Stimulated activated naive B cell treated with anti-CD40 and anti-IgM and Interleukin-4, amounts not matched to agents 10 μg/mL and 1 μg/mL and 100 μg/mL, for 72 hours (primary cell): ENCODE data around the gene TAF1C.

Source experiments
- ATAC-seq, 2 donors: fragments of 150-1000 bp; cut with Tn5 transposase; replicated peaks; 2 replicates each; pipeline ENCODE4 v1.10.0; 2021; ENCODE audit warnings: moderate library complexity in 1 of 2
- DNase-seq: peaks from one replicate; pipeline ENCODE4 v3.0.0; 2021
- H3K27ac Mint-ChIP-seq: one replicate; pipeline ENCODE4 v1.8.0; 2022; ENCODE audit warnings: mild to moderate bottlenecking, mixed read lengths
- H3K27me3 Mint-ChIP-seq, 2 donors: one replicate each; pipeline ENCODE4 v1.8.0; 2022; ENCODE audit warnings: mixed read lengths in 2 of 2
- H3K36me3 Mint-ChIP-seq, 2 donors: one replicate each; pipeline ENCODE4 v1.8.0; 2022; ENCODE audit warnings: mixed read lengths in 2 of 2, mild to moderate bottlenecking in 1 of 2
- H3K4me1 Mint-ChIP-seq, 2 donors: one replicate each; pipeline ENCODE4 v1.8.0; 2022; ENCODE audit warnings: mixed read lengths in 2 of 2, mild to moderate bottlenecking in 1 of 2
- H3K4me3 Mint-ChIP-seq, 2 donors: one replicate each; pipeline ENCODE4 v1.8.0; 2022; ENCODE audit warnings: mild to moderate bottlenecking in 2 of 2, mixed read lengths in 2 of 2, moderate library complexity in 1 of 2
- H3K9me3 Mint-ChIP-seq, 2 donors: one replicate each; pipeline ENCODE4 v1.8.0; 2022; ENCODE audit warnings: mixed read lengths in 2 of 2, mild to moderate bottlenecking in 1 of 2

Gene TAF1C

GRCh38 chr16:84144209-84144858 lies 42.5 kb downstream of the TAF1C start:
- no peaks in the 10 kb centered on the region for H3K9me3 Mint-ChIP-seq
- H3K4me1 Mint-ChIP-seq = peaks cover 7 to 12% of the 10 kb centered on the region in 2 donors
- peaks cover 5 to 6% of the 10 kb centered on the region in 2 donors for H3K36me3 Mint-ChIP-seq
- peak overlapping the region; percentile 96 for H3K27ac Mint-ChIP-seq
- ATAC-seq = peak; percentile 56 to 68
- peak overlapping the region; percentile 95 to 97 for H3K4me3 Mint-ChIP-seq
- DNase-seq = peak; percentile 15
- H3K27me3 Mint-ChIP-seq = no peaks in the 10 kb centered on the region

- peaks cover 6 to 10% of the 10 kb centered on the region in 2 donors for H3K36me3 Mint-ChIP-seq
- H3K4me1 Mint-ChIP-seq = peaks cover 13 to 17% of the 10 kb centered on the region in 2 donors
- no peaks in the 10 kb centered on the region for H3K27me3 Mint-ChIP-seq
- no peak for ATAC-seq
- DNase-seq = no peak
- H3K4me3 Mint-ChIP-seq = peak overlapping the region; percentile 95 to 97
- H3K27ac Mint-ChIP-seq = peak overlapping the region; percentile 96
- no peaks in the 10 kb centered on the region for H3K9me3 Mint-ChIP-seq
These were observed 43.1 kb downstream of the TAF1C start for GRCh38 chr16:84143784-84144199.

GRCh38 chr16:84143081-84143480 lies 43.8 kb downstream of the TAF1C start:
- H3K36me3 Mint-ChIP-seq = peaks cover 6 to 11% of the 10 kb centered on the region in 2 donors
- no peak for DNase-seq
- H3K9me3 Mint-ChIP-seq = no peaks in the 10 kb centered on the region
- H3K27me3 Mint-ChIP-seq = no peaks in the 10 kb centered on the region
- H3K4me1 Mint-ChIP-seq = peaks cover 13 to 20% of the 10 kb centered on the region in 2 donors
- no peak overlapping the region for H3K4me3 Mint-ChIP-seq
- H3K27ac Mint-ChIP-seq = no peak overlapping the region
- no peak for ATAC-seq

- Mint-ChIP-seq H3K4me1 (peaks cover 21 to 30% of the 10 kb centered on the region in 2 donors), H3K27ac (no peak overlapping the region), H3K27me3 (no peaks in the 10 kb centered on the region), H3K4me3 (no peak overlapping the region), H3K36me3 (peaks cover 6 to 16% of the 10 kb centered on the region in 2 donors), H3K9me3 (no peaks in the 10 kb centered on the region)
- ATAC-seq (peak in 1 of 2 donors; percentile 13), DNase-seq (no peak)
These were observed 45.6 kb downstream of the TAF1C start for GRCh38 chr16:84141143-84141670.

GRCh38 chr16:84139628-84140258 lies 47.1 kb downstream of the TAF1C start:
- DNase-seq (no peak), ATAC-seq (no peak)
- Mint-ChIP-seq H3K4me3 (no peak overlapping the region), H3K27ac (no peak overlapping the region), H3K27me3 (no peaks in the 10 kb centered on the region), H3K4me1 (peaks cover 27 to 37% of the 10 kb centered on the region in 2 donors), H3K9me3 (no peaks in the 10 kb centered on the region), H3K36me3 (peaks cover 6 to 20% of the 10 kb centered on the region in 2 donors)

GRCh38 chr16:84138824-84139627 lies 47.8 kb downstream of the TAF1C start:
- H3K4me3 Mint-ChIP-seq = no peak overlapping the region
- H3K27ac Mint-ChIP-seq = no peak overlapping the region
- DNase-seq (no peak), ATAC-seq (peak; percentile 52 to 75)
- peaks cover 6 to 21% of the 10 kb centered on the region in 2 donors for H3K36me3 Mint-ChIP-seq
- H3K4me1 Mint-ChIP-seq = peaks cover 26 to 35% of the 10 kb centered on the region in 2 donors
- no peaks in the 10 kb centered on the region for H3K27me3 Mint-ChIP-seq
- no peaks in the 10 kb centered on the region for H3K9me3 Mint-ChIP-seq

GRCh38 chr16:84138500-84138823 lies 48.4 kb downstream of the TAF1C start:
- DNase-seq (no peak), ATAC-seq (no peak)
- Mint-ChIP-seq H3K4me3 (no peak overlapping the region), H3K9me3 (no peaks in the 10 kb centered on the region), H3K27me3 (no peaks in the 10 kb centered on the region), H3K27ac (no peak overlapping the region), H3K4me1 (peaks cover 24 to 37% of the 10 kb centered on the region in 2 donors), H3K36me3 (peaks cover 6 to 23% of the 10 kb centered on the region in 2 donors)

GRCh38 chr16:84137769-84138357 lies 49.0 kb downstream of the TAF1C start:
- peaks cover 3 to 23% of the 10 kb centered on the region in 2 donors for H3K36me3 Mint-ChIP-seq

GRCh38 chr16:84137287-84137686 lies 49.6 kb downstream of the TAF1C start:
- DNase-seq (no peak), ATAC-seq (no peak)
- H3K27me3 Mint-ChIP-seq = no peaks in the 10 kb centered on the region
- no peaks in the 10 kb centered on the region for H3K9me3 Mint-ChIP-seq
- H3K4me3 Mint-ChIP-seq = no peak overlapping the region
- H3K36me3 Mint-ChIP-seq = peaks cover 3 to 23% of the 10 kb centered on the region in 2 donors
- no peak overlapping the region for H3K27ac Mint-ChIP-seq
- peaks cover 30 to 49% of the 10 kb centered on the region in 2 donors for H3K4me1 Mint-ChIP-seq

More at GRCh38 chr16:84137769-84138357, 49.0 kb downstream of the TAF1C start:
- no peaks in the 10 kb centered on the region for H3K9me3 Mint-ChIP-seq
- ATAC-seq = no peak
- no peak overlapping the region for H3K4me3 Mint-ChIP-seq
- no peaks in the 10 kb centered on the region for H3K27me3 Mint-ChIP-seq
- DNase-seq = no peak
- peaks cover 26 to 43% of the 10 kb centered on the region in 2 donors for H3K4me1 Mint-ChIP-seq
- H3K27ac Mint-ChIP-seq = no peak overlapping the region

GRCh38 chr16:84136331-84137125 lies 50.3 kb downstream of the TAF1C start:
- no peak for ATAC-seq
- Mint-ChIP-seq H3K4me1 (peaks cover 32 to 49% of the 10 kb centered on the region in 2 donors), H3K36me3 (peaks cover 3 to 23% of the 10 kb centered on the region in 2 donors), H3K4me3 (no peak overlapping the region), H3K27me3 (no peaks in the 10 kb centered on the region), H3K27ac (peak overlapping the region; percentile 37), H3K9me3 (no peaks in the 10 kb centered on the region)
- no peak for DNase-seq

- H3K4me3 Mint-ChIP-seq = no peak overlapping the region
- ATAC-seq = peak; percentile 85 to 86
- H3K27ac Mint-ChIP-seq = no peak overlapping the region
- peaks cover 21 to 36% of the 10 kb centered on the region in 2 donors for H3K4me1 Mint-ChIP-seq
- DNase-seq = no peak
- peaks cover 9 to 31% of the 10 kb centered on the region in 2 donors for H3K36me3 Mint-ChIP-seq
- H3K9me3 Mint-ChIP-seq = no peaks in the 10 kb centered on the region
- no peaks in the 10 kb centered on the region for H3K27me3 Mint-ChIP-seq
These were observed 54.2 kb downstream of the TAF1C start for GRCh38 chr16:84132527-84133285.

- Mint-ChIP-seq H3K9me3 (no peaks in the 10 kb centered on the region), H3K36me3 (peaks cover 10 to 32% of the 10 kb centered on the region in 2 donors), H3K27ac (no peak overlapping the region), H3K4me1 (peaks cover 13 to 25% of the 10 kb centered on the region in 2 donors), H3K27me3 (no peaks in the 10 kb centered on the region), H3K4me3 (no peak overlapping the region)
- ATAC-seq (no peak), DNase-seq (no peak)
These were observed 55.7 kb downstream of the TAF1C start for GRCh38 chr16:84131117-84131516.
